ENCODE data around the gene KRT72. TPM values are rescaled to one million over a fixed set of nuclear protein-coding genes. Genes with fewer than 3 reads are reported as not detected.

The KRT72 gene
- total and polyA plus RNA-seq, 2 of the 13 experiments (the other 11 are each of a cell fraction or from before 2014, with no cell fraction given) = not detected

GRCh38 chr12:52630599-52631200 lies 29.4 kb upstream of the KRT72 start:
- no peak for FAIRE-seq
- peaks cover 0 to 22% of the 10 kb centered on the region in 2 experiments; a peak in 2 of 5 replicates for H3K27me3 ChIP-seq (ENCODE audit: control insufficient read depth in 1 of 2, insufficient read depth in 2 of 2, low read length in 2 of 2)
- H3K4me1 ChIP-seq (ENCODE audit: insufficient read depth, low read length) = no peaks in the 10 kb centered on the region
- no peak overlapping the region for H3K27ac ChIP-seq (ENCODE audit: extremely low read length, insufficient read depth, low read length)
- H2AFZ ChIP-seq (ENCODE audit: low read length) = no peak overlapping the region
- DNase-seq (ENCODE audit: low spot score) = no peak
- no peaks in the 10 kb centered on the region for H3K36me3 ChIP-seq (replicated peaks in 1 of 2; ENCODE audit: control insufficient read depth in 1 of 2, insufficient read depth in 2 of 2, low read length in 2 of 2)
- H3K9me3 ChIP-seq (ENCODE audit: low read length) = no peaks in the 10 kb centered on the region
- ATAC-seq = no peak
- H4K20me1 ChIP-seq (ENCODE audit: insufficient read depth, low read length) = no peaks in the 10 kb centered on the region
- no peaks in the 10 kb centered on the region for H3K79me2 ChIP-seq (ENCODE audit: insufficient read depth, low read length)
- no peak overlapping the region for H3K4me2 ChIP-seq (ENCODE audit: low read depth, low read length)
- ChIA-PET POLR2A (no interaction called here), CTCF (ENCODE audit: low intra/inter-chr PET ratio, low total read pairs) (no interaction called here)
- TF ChIP-seq FOXJ3 (CRISPR knock-in tag; IDR thresholded peaks at IDR 0.05; ENCODE audit: borderline replicate concordance) = no peak
- TF ChIP-seq RARA (CRISPR knock-in tag; IDR thresholded peaks at IDR 0.05) = no peak
- TF ChIP-seq ZNF12 (CRISPR knock-in tag; IDR thresholded peaks at IDR 0.05) = peak; percentile 91
- no peak for TF ChIP-seq CSRNP1 (CRISPR knock-in tag; IDR thresholded peaks at IDR 0.05)
- TF ChIP-seq SNAI1 (CRISPR knock-in tag; IDR thresholded peaks at IDR 0.05; ENCODE audit: borderline replicate concordance) = no peak
- intact Hi-C loops (cut with micrococcal nuclease; ENCODE audit: unreplicated experiment) = no loop called here
- WGBS (ENCODE audit: low lambda C conversion rate) = 3% methylated on average over 4 of the region's 4 CpGs
- in situ Hi-C loops (cut with HindIII; ENCODE audit: extremely low pct_ligation_motif_present, low pct_unique_long_range_greater_than_20kb) = no loop called here
- H3K4me3 ChIP-seq (replicated peaks in 1 of 3; ENCODE audit: insufficient read depth in 1 of 3, low read depth in 2 of 3, low read length in 3 of 3) = no peak overlapping the region
- H3K9ac ChIP-seq (ENCODE audit: insufficient read depth, low read depth, low read length) = no peak overlapping the region
- BruUV-seq (replicated peaks) = no TSS peak

- H3K9ac ChIP-seq (ENCODE audit: insufficient read depth, low read depth, low read length) = no peak overlapping the region
- no peak overlapping the region for H3K4me2 ChIP-seq (ENCODE audit: low read depth, low read length)
- H3K9me3 ChIP-seq (ENCODE audit: low read length) = no peaks in the 10 kb centered on the region
- ChIA-PET CTCF (ENCODE audit: low intra/inter-chr PET ratio, low total read pairs) (no interaction called here), POLR2A (no interaction called here)
- BruUV-seq (replicated peaks) = no TSS peak
- peaks cover 0 to 22% of the 10 kb centered on the region in 2 experiments; a peak in 2 of 5 replicates for H3K27me3 ChIP-seq (ENCODE audit: control insufficient read depth in 1 of 2, insufficient read depth in 2 of 2, low read length in 2 of 2)
- WGBS (ENCODE audit: low lambda C conversion rate) = 10% methylated on average over 5 of the region's 7 CpGs
- H4K20me1 ChIP-seq (ENCODE audit: insufficient read depth, low read length) = no peaks in the 10 kb centered on the region
- intact Hi-C loops (cut with micrococcal nuclease; ENCODE audit: unreplicated experiment) (no loop called here), in situ Hi-C loops (cut with HindIII; ENCODE audit: extremely low pct_ligation_motif_present, low pct_unique_long_range_greater_than_20kb) (no loop called here)
- H3K4me1 ChIP-seq (ENCODE audit: insufficient read depth, low read length) = no peaks in the 10 kb centered on the region
- DNase-seq (ENCODE audit: low spot score) (no peak), ATAC-seq (no peak), FAIRE-seq (no peak)
- H2AFZ ChIP-seq (ENCODE audit: low read length) = no peak overlapping the region
- no peaks in the 10 kb centered on the region for H3K79me2 ChIP-seq (ENCODE audit: insufficient read depth, low read length)
- no peaks in the 10 kb centered on the region for H3K36me3 ChIP-seq (replicated peaks in 1 of 2; ENCODE audit: control insufficient read depth in 1 of 2, insufficient read depth in 2 of 2, low read length in 2 of 2)
- no peak overlapping the region for H3K4me3 ChIP-seq (replicated peaks in 1 of 3; ENCODE audit: insufficient read depth in 1 of 3, low read depth in 2 of 3, low read length in 3 of 3)
- no peak overlapping the region for H3K27ac ChIP-seq (ENCODE audit: extremely low read length, insufficient read depth, low read length)
- TF ChIP-seq ZNF251 (CRISPR knock-in tag; IDR thresholded peaks at IDR 0.05) (no peak), MIXL1 (CRISPR knock-in tag; IDR thresholded peaks at IDR 0.05) (no peak), DPF2 (CRISPR knock-in tag; IDR thresholded peaks at IDR 0.05; ENCODE audit: borderline replicate concordance, low read depth) (no peak), ZNF891 (CRISPR knock-in tag; IDR thresholded peaks at IDR 0.05) (no peak)
Measured at GRCh38 chr12:52630008-52630500, 28.8 kb upstream of the KRT72 start.
